Left ventricle myocardium inferior (tissue), 1 donor: ENCODE measurements around the gene TMEM192. TPM values are rescaled to one million over a fixed set of nuclear protein-coding genes. Genes with fewer than 3 reads are reported as not detected.
"Not testable (repeated sequence)": the region's sequence is repeated elsewhere in the genome, so short reads cannot be mapped to it uniquely, and the experiment has no call there.

Source experiments
- DNase-seq: peaks from one replicate; pipeline ENCODE4 v3.0.0-alpha.2; 2020
- H3K27ac ChIP-seq: fragments of 200-600 bp; replicated peaks from 2 replicates; pipeline ENCODE4 v1.8.0; 2021
- H3K27me3 ChIP-seq: fragments of 200-600 bp; 2 replicates; pipeline ENCODE4 v1.8.0; 2021; ENCODE audit warnings: low read depth
- H3K36me3 ChIP-seq: fragments of 200-600 bp; 2 replicates; pipeline ENCODE4 v1.8.0; 2021
- H3K4me1 ChIP-seq: fragments of 200-600 bp; 2 replicates; pipeline ENCODE4 v1.8.0; 2021
- H3K4me3 ChIP-seq: fragments of 200-600 bp; 2 replicates; pipeline ENCODE4 v1.8.0; 2021; ENCODE audit warnings: mild to moderate bottlenecking, moderate library complexity
- H3K9me3 ChIP-seq: fragments of 200-600 bp; replicated peaks from 2 replicates; pipeline ENCODE4 v1.8.0; 2021
- intact Hi-C: fragments of 100-400 bp; cut with micrococcal nuclease; formaldehyde crosslinking; loops from one replicate; pipeline ENCODE4 v1.11.0; 2022
- total RNA-seq: library from RNA; stranded (reverse); fragmentation: NEBNext Ultra II Directional; extraction: Animal tissue kit (Norgen Biotek cat#: 25700); gene quantifications from one replicate; pipeline ENCODE4 v1.2.1, GENCODE V29; 2021
- TF ChIP-seq, protein P1 (sequence below): fragments of 200-600 bp; IDR thresholded peaks from 2 replicates; pipeline ENCODE4 v1.8.0; 2021; ENCODE audit warnings: antibody characterized with exemption, mild to moderate bottlenecking, borderline replicate concordance
- donor health status: DM: no; HTN: yes; CAD: no; lungs with severe emphysema.

TMEM192 gene
- total RNA-seq, 1 donor from 2014 or later, result 18.3 TPM

DNA sequence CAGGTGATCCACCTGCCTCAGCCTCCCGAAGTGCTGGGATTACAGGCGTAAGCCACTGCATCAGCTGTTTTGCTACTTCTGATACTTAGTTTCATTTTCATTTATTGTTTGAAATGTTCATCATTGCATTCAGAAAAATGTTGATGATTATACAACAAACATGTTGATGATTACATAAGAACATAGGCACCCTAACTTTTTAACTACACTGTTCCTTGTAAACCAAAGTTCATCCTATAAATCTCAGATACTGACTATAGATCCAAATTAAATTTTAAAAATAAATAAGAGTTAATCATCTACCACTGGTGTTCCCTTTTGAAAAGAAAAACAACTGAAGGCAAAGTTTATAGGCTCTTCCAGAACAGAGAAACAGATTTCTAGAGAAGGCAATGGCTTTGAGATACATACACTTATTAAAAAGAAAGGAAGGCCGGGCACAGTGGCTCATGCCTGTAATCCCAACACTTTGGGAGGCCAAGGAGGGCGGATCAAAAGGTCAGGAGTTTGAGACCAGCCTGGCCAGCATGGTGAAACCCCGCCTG is 35.6 kb downstream of the TMEM192 start:
- Histone ChIP-seq H3K27ac (no peak overlapping the region), H3K36me3 (peaks cover 39% of the 10 kb centered on the region), H3K27me3 (no peaks in the 10 kb centered on the region), H3K9me3 (no peaks in the 10 kb centered on the region), H3K4me1 (peaks cover 6% of the 10 kb centered on the region), H3K4me3 (no peak overlapping the region)
- TF ChIP-seq, protein P1, sequence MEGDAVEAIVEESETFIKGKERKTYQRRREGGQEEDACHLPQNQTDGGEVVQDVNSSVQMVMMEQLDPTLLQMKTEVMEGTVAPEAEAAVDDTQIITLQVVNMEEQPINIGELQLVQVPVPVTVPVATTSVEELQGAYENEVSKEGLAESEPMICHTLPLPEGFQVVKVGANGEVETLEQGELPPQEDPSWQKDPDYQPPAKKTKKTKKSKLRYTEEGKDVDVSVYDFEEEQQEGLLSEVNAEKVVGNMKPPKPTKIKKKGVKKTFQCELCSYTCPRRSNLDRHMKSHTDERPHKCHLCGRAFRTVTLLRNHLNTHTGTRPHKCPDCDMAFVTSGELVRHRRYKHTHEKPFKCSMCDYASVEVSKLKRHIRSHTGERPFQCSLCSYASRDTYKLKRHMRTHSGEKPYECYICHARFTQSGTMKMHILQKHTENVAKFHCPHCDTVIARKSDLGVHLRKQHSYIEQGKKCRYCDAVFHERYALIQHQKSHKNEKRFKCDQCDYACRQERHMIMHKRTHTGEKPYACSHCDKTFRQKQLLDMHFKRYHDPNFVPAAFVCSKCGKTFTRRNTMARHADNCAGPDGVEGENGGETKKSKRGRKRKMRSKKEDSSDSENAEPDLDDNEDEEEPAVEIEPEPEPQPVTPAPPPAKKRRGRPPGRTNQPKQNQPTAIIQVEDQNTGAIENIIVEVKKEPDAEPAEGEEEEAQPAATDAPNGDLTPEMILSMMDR, result no peak
- intact Hi-C loops, result no loop called here
- DNase-seq, result no peak

DNA sequence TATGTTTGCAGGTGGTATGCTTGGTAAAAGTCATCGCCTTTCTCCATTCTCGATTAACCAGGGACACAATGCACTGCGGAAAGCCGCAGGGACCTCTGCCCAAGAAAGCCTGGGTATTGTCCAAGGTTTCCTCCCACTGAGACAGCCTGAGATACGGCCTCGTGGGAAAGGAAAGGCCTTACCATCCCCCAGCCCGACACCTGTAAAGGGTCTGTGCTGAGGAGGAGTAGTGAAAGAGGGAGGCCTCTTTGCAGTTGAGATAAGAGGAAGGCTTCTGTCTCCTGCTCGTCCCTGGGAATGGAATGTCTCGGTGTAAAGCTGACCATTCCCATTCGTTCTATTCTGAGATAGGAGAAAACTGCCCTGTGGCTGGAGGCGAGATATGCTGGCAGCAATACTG is 39.3 kb downstream of the TMEM192 start:
- Histone ChIP-seq H3K4me3 (peak overlapping the region; percentile 34), H3K36me3 (peaks cover 15% of the 10 kb centered on the region), H3K27ac (peak overlapping the region; percentile 27)
- H3K9me3 ChIP-seq, DNase-seq, intact Hi-C loops, H3K27me3 ChIP-seq, H3K4me1 ChIP-seq: not testable (repeated sequence)

DNA sequence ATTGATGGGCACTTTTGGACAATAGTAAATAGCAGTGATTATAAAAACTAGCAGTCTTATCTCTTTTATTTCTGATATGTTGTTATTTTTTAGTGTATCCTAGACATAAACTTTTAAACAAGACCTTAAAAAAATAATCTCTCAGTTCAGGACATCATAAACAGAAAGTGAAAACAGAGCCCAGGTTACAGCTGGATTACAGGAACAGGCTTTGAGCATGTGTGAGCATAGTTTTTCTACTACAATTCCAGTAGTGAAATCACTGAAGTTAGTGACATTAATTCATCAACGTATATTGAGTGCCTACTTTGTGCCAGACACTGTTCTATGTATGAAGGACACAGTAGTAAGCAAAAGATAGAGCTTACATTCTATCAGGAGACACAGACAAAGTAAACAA is 42.1 kb downstream of the TMEM192 start:
- no peak for DNase-seq
- H3K4me3 ChIP-seq, result no peak overlapping the region
- H3K36me3 ChIP-seq, result no peaks in the 10 kb centered on the region
- TF ChIP-seq, protein P1, result no peak
- no peaks in the 10 kb centered on the region for H3K4me1 ChIP-seq
- H3K9me3 ChIP-seq, result no peaks in the 10 kb centered on the region
- no peak overlapping the region for H3K27ac ChIP-seq
- no peaks in the 10 kb centered on the region for H3K27me3 ChIP-seq
- intact Hi-C loops, result no loop called here

DNA sequence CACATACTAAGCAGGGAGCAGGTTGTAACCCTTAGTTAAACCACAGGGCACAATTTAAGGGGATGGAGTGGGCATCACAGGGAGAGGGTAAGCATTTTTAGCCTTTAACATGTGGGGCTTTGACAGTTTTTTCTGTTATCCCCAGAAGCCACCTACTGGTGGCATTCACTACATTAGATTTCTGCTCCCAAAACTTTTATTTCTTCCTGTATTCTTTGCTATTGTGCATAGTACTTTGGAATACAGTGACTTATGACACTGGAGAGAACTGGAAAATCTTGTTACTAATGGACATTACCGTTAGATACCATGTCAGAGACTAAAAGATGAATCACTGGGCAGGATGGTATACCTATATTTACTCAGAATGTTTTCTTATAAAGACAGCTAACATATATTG is 51.7 kb downstream of the TMEM192 start:
- intact Hi-C loops, result no loop called here
- no peaks in the 10 kb centered on the region for H3K4me1 ChIP-seq
- TF ChIP-seq, protein P1, result peak; percentile 25

DNA sequence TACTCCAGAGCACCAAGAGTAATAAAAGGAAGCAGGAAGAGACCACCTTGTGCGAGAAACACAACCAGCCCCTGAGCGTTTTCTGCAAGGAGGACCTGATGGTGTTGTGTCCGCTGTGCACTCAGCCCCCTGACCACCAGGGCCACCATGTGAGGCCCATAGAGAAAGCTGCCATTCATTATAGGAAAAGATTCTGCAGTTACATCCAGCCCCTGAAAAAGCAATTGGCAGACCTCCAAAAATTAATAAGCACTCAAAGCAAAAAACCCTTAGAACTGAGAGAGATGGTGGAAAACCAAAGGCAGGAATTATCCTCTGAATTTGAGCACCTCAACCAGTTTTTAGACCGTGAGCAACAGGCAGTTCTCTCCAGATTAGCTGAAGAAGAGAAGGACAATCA is 53.3 kb downstream of the TMEM192 start:
- DNase-seq, result no peak

More for the DNA sequence above, 51.7 kb downstream of the TMEM192 start:
- no peak for DNase-seq
- Histone ChIP-seq H3K27me3 (no peaks in the 10 kb centered on the region), H3K27ac (no peak overlapping the region), H3K36me3 (no peaks in the 10 kb centered on the region), H3K9me3 (no peaks in the 10 kb centered on the region), H3K4me3 (no peak overlapping the region)

DNA sequence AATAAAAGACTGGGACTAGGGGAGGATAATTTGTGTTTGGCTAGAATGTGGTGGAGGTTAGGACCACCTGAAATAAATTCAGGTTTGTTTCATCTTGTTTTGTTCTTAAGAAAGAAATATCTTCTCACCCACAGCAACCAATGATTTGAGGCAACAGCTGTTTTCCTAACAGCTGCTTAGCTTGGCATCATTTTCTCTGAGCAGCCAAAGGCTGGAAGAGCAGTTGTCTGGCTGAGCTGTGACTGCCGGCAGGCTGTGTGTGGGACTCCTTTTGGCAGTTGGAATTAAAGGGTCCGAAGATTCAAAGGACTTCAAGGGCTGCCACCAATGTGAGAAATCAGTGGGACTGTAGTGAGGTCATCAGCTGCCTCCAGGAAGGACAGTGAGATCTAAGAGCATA is 54.0 kb downstream of the TMEM192 start:
- intact Hi-C loops, result no loop called here
- Histone ChIP-seq H3K4me3 (no peak overlapping the region), H3K27me3 (no peaks in the 10 kb centered on the region), H3K36me3 (no peaks in the 10 kb centered on the region), H3K4me1 (no peaks in the 10 kb centered on the region), H3K27ac (no peak overlapping the region), H3K9me3 (no peaks in the 10 kb centered on the region)
- TF ChIP-seq, protein P1, result no peak
- no peak for DNase-seq

More for the DNA sequence above, 53.3 kb downstream of the TMEM192 start:
- no peak overlapping the region for H3K27ac ChIP-seq
- intact Hi-C loops, result no loop called here
- no peak overlapping the region for H3K4me3 ChIP-seq
- H3K36me3 ChIP-seq, result no peaks in the 10 kb centered on the region
- no peaks in the 10 kb centered on the region for H3K27me3 ChIP-seq
- H3K9me3 ChIP-seq, result no peaks in the 10 kb centered on the region
- no peaks in the 10 kb centered on the region for H3K4me1 ChIP-seq
- TF ChIP-seq, protein P1, result no peak
